ENCODE measurements around the gene SP7. TPM values are rescaled to one million over a fixed set of nuclear protein-coding genes. Genes with fewer than 3 reads are reported as not detected.

Gene SP7
- total RNA-seq, 1 experiment from 2014 or later, result not detected

Other genes starting within 250 kb of the SP7 start
- gene IGFBP6, start 238.7 kb downstream of the SP7 start, total RNA-seq (2014; rRNA removed; shearing (Covaris generic)), result 53.5 and 68.5 TPM in 2 replicates
- gene SOAT2, start 232.9 kb downstream of the SP7 start, total RNA-seq (2014; rRNA removed; shearing (Covaris generic)), result not detected in 2 replicates
- gene ZNF740, start 155.6 kb downstream of the SP7 start, total RNA-seq (2014; rRNA removed; shearing (Covaris generic)), result 10.9 and 12.0 TPM in 2 replicates
- 4.7 and 11.0 TPM in 2 replicates for gene CSAD, start 155.4 kb downstream of the SP7 start, total RNA-seq (2014; rRNA removed; shearing (Covaris generic))
- gene ITGB7, start 129.1 kb downstream of the SP7 start, total RNA-seq (2014; rRNA removed; shearing (Covaris generic)), result 0.03 and 0.34 TPM in 2 replicates
- 3.5 and 6.2 TPM in 2 replicates for gene RARG, start 104.1 kb downstream of the SP7 start, total RNA-seq (2014; rRNA removed; shearing (Covaris generic))
- gene ESPL1, start 68.1 kb downstream of the SP7 start, total RNA-seq (2014; rRNA removed; shearing (Covaris generic)), result 29.0 and 31.6 TPM in 2 replicates
- gene PFDN5, start 40.8 kb downstream of the SP7 start, total RNA-seq (2014; rRNA removed; shearing (Covaris generic)), result 480 and 590 TPM in 2 replicates
- gene MYG1, start 36.7 kb downstream of the SP7 start, total RNA-seq (2014; rRNA removed; shearing (Covaris generic)), result 86.6 and 89.2 TPM in 2 replicates
- 106 and 116 TPM in 2 replicates for gene AAAS, start 14.7 kb downstream of the SP7 start, total RNA-seq (2014; rRNA removed; shearing (Covaris generic))
- gene SP1, start 43.8 kb upstream of the SP7 start, total RNA-seq (2014; rRNA removed; shearing (Covaris generic)), result 18.3 and 21.8 TPM in 2 replicates
- gene AMHR2, start 87.5 kb upstream of the SP7 start, total RNA-seq (2014; rRNA removed; shearing (Covaris generic)), result not detected in 2 replicates
- gene PRR13, start 105.4 kb upstream of the SP7 start, total RNA-seq (2014; rRNA removed; shearing (Covaris generic)), result 60.9 and 85.2 TPM in 2 replicates
- 120 and 148 TPM in 2 replicates for gene PCBP2, start 115.7 kb upstream of the SP7 start, total RNA-seq (2014; rRNA removed; shearing (Covaris generic))
- 5.6 and 5.7 TPM in 2 replicates for gene MAP3K12, start 163.1 kb upstream of the SP7 start, total RNA-seq (2014; rRNA removed; shearing (Covaris generic))
- gene TARBP2, start 164.9 kb upstream of the SP7 start, total RNA-seq (2014; rRNA removed; shearing (Covaris generic)), result 58.1 and 75.8 TPM in 2 replicates
- gene NPFF, start 171.1 kb upstream of the SP7 start, total RNA-seq (2014; rRNA removed; shearing (Covaris generic)), result not detected in 2 replicates